Measurements from ENCODE around the gene ITGB3. TPM values are rescaled to one million over a fixed set of nuclear protein-coding genes. Genes with fewer than 3 reads are reported as not detected.
A peak's percentile ranks its signal among the peaks of the same experiment; 100 is the strongest.
"Not testable (repeated sequence)": the region's sequence is repeated elsewhere in the genome, so short reads cannot be mapped to it uniquely, and the experiment has no call there.

Gene ITGB3
- 138 TPM in 2 replicates for total RNA-seq (2014; rRNA removed; shearing (Covaris generic); ENCODE audit: low replicate concordance)

GRCh38 chr17:47253541-47254402, at the start of gene ITGB3:
Gene ITGB3, plus strand, starts transcription at chr17:47253827. Its CDS starts 35 bp downstream, at chr17:47253862.
- DNase-seq (ENCODE audit: low read depth): peak; percentile 79
- in situ Hi-C loops (cut with HindIII; ENCODE audit: low pct_unique_long_range_greater_than_20kb, low sequenced_read_pairs): no loop called here

DNA sequence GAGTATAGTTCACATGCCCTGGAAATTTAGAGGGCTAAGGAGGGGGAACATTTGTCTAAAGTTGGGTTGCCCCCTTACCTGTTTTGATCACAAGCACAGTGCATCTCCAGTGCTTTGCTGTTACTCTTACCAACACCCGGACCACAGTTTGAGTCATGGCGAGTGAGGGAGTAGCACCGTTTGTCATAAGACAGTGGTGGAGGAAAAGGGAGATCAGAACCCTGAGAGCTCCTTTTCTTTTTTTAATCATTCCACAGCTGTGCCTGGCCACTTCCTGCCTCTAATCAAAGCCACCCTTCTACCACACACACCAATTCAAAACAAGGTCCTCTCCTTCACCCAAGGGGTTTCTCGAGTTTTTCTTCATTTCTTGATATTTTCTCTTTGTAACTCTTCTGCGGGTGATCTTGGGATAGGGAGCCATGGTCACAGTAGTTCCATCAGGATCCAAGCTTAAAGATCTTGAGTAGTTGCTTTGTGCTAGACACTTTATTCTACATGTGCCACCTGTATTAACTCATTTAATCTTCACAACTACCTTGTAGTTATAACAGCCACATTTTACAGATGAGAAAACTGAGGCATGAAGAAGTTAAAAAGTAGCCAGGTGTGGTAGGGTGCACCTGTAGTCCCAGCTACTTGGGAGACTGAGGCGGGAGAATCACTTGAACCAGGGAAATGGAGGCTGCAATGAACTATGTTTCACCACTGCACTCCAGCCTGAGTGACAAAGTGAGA, 49.5 kb upstream of the ITGB3 start:
- in situ Hi-C loops (cut with HindIII; ENCODE audit: low pct_unique_long_range_greater_than_20kb, low sequenced_read_pairs): no loop called here
- DNase-seq (ENCODE audit: low read depth): no peak

DNA sequence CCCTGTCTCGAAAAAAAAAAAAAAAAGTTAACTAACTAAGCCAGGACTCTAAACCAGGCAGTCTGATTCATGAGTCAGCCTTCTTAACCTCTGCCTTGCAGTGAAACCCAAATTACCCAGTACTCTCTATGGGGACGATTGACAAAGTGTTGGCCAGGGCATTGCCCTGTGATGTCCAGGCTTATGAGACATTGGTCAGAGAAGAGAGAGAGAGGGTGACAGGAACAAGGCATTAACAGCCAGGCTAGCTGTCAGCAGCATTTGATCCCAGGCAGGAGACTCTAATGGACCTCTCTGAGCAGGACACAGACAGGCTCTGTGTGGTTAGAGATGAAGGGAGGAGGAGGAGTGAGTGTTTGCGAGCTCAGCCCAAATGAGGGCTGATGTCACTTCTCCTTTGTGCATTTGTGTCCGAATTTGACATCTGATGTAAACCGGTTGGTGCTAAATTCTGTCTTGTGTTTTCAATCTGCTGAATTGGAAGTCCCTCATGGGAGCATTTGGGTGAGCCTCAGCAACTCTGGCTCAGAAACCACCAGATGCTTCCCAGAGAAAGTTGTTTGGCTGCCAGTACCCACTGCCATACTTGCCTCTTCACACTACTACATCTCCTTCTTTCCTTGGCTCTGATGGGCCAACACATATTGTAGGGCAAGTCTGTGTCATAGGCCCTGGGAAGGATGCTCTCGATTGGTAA, 48.8 kb upstream of the ITGB3 start:
- in situ Hi-C loops (cut with HindIII; ENCODE audit: low pct_unique_long_range_greater_than_20kb, low sequenced_read_pairs): no loop called here
- DNase-seq (ENCODE audit: low read depth): peak; percentile 66

DNA sequence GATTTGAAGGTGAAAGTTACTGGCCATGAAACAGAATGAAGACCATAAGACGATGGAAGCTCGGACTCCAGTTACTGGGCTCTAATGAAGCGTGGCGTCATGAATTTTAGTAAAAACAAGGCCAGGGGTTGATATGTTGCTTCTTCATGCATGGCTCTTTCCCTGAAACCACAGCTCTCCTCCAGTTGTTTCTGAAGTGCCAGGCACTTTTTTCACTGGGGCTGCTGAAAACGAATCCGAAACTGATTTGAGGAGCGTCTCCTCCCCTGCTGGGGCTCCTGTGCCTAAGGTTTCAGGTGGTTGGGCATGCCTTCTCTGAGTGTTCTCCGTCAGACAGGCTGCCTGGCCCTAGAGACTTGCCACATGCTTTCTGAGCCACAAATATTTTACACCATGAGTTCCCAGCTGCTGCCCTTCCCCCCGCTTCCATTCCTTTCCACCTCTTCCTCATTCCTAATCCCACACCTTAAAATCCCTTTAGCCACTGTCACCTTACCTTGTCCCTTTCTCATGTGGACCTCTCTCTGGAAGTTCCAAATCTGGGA, 48.1 kb upstream of the ITGB3 start:
- DNase-seq (ENCODE audit: low read depth): peak; percentile 91
- in situ Hi-C loops (cut with HindIII; ENCODE audit: low pct_unique_long_range_greater_than_20kb, low sequenced_read_pairs): no loop called here

DNA sequence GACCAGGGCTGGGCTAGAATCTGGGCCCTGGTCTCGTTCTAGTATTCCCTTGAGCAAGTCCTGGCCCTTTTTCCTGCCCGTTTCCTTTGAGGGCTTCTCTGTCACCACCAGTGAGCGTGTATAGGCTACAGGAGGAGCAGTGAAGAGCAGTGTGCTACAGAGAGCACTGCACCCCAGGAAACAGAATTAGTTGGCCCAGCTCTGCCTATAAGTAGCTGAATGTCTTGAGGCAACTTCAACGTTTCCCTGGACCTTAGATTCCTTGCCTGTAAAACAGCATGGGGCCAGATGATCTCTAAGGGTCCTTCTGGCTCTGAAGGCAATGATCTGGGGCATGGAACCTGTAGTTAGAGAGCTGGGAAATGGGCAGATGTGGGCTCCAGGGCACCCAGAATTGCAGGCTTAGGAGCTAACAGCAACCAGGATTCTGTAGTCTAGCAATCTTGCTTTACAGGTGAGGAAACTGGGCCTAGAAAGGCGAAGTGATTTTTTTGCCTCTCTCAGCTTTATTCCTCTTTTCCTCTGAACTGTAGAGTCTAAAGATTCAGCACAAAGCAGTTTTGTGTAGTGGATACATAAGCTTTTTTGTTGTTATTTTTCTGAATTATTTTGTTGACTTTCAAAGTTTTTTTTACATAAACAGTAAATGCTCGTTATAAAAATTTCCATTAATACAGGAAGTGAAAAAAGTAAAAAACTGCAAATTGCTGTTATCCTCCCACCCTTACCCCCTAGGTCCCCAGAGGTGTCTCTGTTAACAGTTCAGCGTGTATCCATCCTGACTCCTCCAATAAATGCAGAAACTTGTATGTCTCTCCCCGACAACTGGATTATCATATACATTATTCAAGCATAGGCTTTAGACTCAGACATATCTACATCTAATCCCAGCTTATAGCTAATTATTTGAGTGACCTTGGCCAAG, 46.2 kb upstream of the ITGB3 start:
- in situ Hi-C loops (cut with HindIII; ENCODE audit: low pct_unique_long_range_greater_than_20kb, low sequenced_read_pairs): no loop called here

DNA sequence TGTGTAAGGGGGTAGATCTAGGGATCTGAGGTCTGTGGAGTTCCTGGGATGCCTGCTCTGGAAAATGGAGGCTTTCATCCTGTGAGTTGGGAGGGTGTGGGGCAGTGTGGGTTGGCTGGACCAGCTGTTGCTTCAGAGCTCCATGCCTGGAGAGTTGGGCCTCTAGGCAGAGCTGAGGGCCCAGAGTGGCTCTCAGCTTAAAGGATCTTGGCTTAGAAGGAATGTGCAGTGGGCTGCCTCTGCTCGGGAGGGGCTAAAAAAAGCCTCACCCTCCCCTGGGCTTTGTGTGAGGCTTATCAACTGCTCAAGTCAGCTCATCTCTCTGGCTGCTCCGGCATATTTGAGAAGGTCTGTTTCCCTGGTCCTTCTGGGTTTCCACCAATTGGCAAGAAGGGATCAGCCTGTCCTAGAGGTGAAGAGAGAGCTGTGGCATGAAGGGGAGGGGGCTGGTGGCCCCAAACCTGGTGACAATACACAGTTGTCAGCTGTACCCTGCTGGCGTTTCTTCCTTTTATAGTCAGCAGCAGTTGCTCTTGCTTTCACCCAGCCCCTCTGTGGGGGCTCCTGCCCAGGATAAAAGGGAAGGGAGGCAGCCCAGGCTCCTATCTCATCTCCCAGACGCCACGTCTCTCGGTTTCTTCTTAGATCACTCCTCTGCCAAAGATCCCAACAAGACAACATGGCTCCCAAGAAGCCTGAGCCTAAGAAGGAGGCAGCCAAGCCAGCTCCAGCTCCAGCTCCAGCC, 44.7 kb upstream of the ITGB3 start, which contains the start of gene MYL4:
MYL4 (plus strand) TSS at position 605 of the 745 bp plus-strand sequence; CDS start at position 680, 75 bp downstream.
- DNase-seq (ENCODE audit: low read depth): no peak
- in situ Hi-C loops (cut with HindIII; ENCODE audit: low pct_unique_long_range_greater_than_20kb, low sequenced_read_pairs): no loop called here

More for the DNA sequence above, 46.2 kb upstream of the ITGB3 start:
- DNase-seq (ENCODE audit: low read depth): no peak

GRCh38 chr17:47209499-47209898, 44.1 kb upstream of the ITGB3 start:
- no peak for DNase-seq (ENCODE audit: low read depth)
- in situ Hi-C loops (cut with HindIII; ENCODE audit: low pct_unique_long_range_greater_than_20kb, low sequenced_read_pairs): no loop called here

GRCh38 chr17:47210105-47210504, 43.5 kb upstream of the ITGB3 start:
- in situ Hi-C loops (cut with HindIII; ENCODE audit: low pct_unique_long_range_greater_than_20kb, low sequenced_read_pairs): no loop called here
- no peak for DNase-seq (ENCODE audit: low read depth)

GRCh38 chr17:47210779-47211178, 42.8 kb upstream of the ITGB3 start:
- in situ Hi-C loops (cut with HindIII; ENCODE audit: low pct_unique_long_range_greater_than_20kb, low sequenced_read_pairs): no loop called here
- no peak for DNase-seq (ENCODE audit: low read depth)

DNA sequence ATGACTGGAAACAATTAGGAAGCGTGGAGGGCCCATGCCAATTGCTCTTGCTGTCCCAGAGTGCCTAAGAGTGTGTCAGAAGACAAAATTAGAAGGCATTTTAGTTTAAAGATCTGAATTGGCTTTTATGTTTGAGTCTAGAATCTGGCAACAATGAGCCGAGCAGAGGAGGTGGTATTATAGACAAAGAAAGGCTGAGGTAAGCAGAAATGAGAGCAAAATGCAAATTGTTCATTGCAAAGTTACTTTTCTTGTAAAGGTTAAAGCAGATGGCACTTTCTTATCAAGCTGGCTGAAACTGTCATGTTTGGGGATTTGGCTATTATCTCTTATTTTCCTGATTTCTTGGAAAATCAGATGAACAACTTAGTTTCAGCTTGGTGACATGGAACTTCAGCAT, 41.2 kb upstream of the ITGB3 start:
- in situ Hi-C loops (cut with HindIII; ENCODE audit: low pct_unique_long_range_greater_than_20kb, low sequenced_read_pairs): no loop called here

DNA sequence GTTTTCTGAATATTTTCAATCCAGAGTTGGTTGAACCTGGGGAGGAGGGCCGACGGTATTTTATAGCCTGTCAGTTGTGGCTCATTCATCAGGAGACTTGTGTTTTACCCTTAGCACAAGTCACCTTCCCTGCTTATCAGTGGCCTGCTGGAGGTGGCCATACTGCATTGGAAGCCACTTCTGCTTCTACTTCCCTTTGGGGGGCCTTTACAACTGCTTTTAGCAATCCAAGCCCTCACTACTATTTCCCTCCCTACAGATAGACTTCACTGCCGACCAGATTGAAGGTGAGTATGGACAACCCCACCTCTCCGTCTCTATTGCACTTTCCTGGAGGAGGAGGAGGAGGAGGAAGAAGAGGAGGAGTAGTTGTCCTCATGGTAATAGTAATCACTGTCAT, 40.1 kb upstream of the ITGB3 start:
- in situ Hi-C loops (cut with HindIII; ENCODE audit: low pct_unique_long_range_greater_than_20kb, low sequenced_read_pairs): no loop called here
- no peak for DNase-seq (ENCODE audit: low read depth)

More for the DNA sequence above, 41.2 kb upstream of the ITGB3 start:
- DNase-seq (ENCODE audit: low read depth): no peak

GRCh38 chr17:47214931-47215330, 38.7 kb upstream of the ITGB3 start:
- in situ Hi-C loops (cut with HindIII; ENCODE audit: low pct_unique_long_range_greater_than_20kb, low sequenced_read_pairs): no loop called here
- DNase-seq (ENCODE audit: low read depth): no peak

GRCh38 chr17:47216821-47217220, 36.8 kb upstream of the ITGB3 start:
- in situ Hi-C loops (cut with HindIII; ENCODE audit: low pct_unique_long_range_greater_than_20kb, low sequenced_read_pairs); DNase-seq (ENCODE audit: low read depth): not testable (repeated sequence)

GRCh38 chr17:47217279-47217678, 36.3 kb upstream of the ITGB3 start:
- DNase-seq (ENCODE audit: low read depth); in situ Hi-C loops (cut with HindIII; ENCODE audit: low pct_unique_long_range_greater_than_20kb, low sequenced_read_pairs): not testable (repeated sequence)

DNA sequence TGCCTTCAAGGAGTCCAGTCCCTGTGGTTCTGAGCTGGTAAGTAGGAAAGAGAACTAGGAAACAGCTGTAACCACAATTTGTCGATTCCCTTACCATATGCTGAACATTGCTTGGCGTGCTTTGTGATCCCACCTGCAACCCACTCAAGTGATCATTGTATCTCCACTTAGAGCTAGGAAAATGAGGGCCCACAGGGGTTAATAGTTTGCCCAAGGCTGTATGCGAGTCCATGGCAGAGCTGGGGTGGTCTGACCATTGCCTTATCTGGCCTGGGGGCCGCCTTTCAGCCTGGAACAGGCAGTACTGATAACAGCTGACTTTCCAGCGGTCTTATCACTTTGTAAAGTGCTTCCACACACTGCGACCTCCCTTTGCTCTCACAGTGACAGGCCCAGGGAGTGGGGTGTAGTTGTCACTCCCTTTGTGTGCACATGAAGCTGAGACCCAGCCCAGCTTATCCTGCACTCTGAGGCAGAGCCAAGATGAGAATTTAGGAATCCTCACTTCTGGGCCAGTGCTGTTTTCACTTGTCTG, 34.7 kb upstream of the ITGB3 start:
- DNase-seq (ENCODE audit: low read depth): no peak
- in situ Hi-C loops (cut with HindIII; ENCODE audit: low pct_unique_long_range_greater_than_20kb, low sequenced_read_pairs): no loop called here

- DNase-seq (ENCODE audit: low read depth): no peak
- in situ Hi-C loops (cut with HindIII; ENCODE audit: low pct_unique_long_range_greater_than_20kb, low sequenced_read_pairs): no loop called here
These were observed 33.8 kb upstream of the ITGB3 start for GRCh38 chr17:47219621-47220475.

All from Caki2 (cell line).